IMR-90 (cell line): Measurements from ENCODE around the gene RERE.

Source experiments
- FOS ChIP-seq: fragments of 150-350 bp; IDR thresholded peaks from 2 replicates; pipeline ENCODE4 v1.6.1; 2016; ENCODE audit warnings: low read depth, low read length
- MAFK ChIP-seq: IDR thresholded peaks from 2 replicates; pipeline ENCODE4 v1.6.1; 2012; ENCODE audit warnings: low read depth, low read length, improper control_type of control experiment
- MAZ ChIP-seq: IDR thresholded peaks from 2 replicates; pipeline ENCODE4 v1.6.1; 2012; ENCODE audit warnings: low read depth, mild to moderate bottlenecking, low read length, improper control_type of control experiment, moderate library complexity, borderline replicate concordance
- POLR2A ChIP-seq: IDR thresholded peaks from 2 replicates; pipeline ENCODE4 v1.6.1; 2012; ENCODE audit warnings: mild to moderate bottlenecking, low read depth, low read length
- TF ChIP-seq, protein P1 (sequence below): fragments of 150-350 bp; IDR thresholded peaks from 2 replicates; pipeline ENCODE4 v1.6.1; 2016; ENCODE audit warnings: low read depth, mild to moderate bottlenecking, low read length, moderate library complexity, borderline replicate concordance
- TF ChIP-seq, protein P2 (sequence below): conservative IDR thresholded peaks from 2 replicates; pipeline ENCODE4 v1.5.1; 2012; ENCODE audit warnings: mild to moderate bottlenecking, low read depth, low read length, improper control_type of control experiment
- TF ChIP-seq, protein P3 (sequence below): fragments of 150-350 bp; IDR thresholded peaks from 2 replicates; pipeline ENCODE4 v1.6.1; 2017; ENCODE audit warnings: mild to moderate bottlenecking, antibody characterized with exemption, low read length, low read depth

DNA sequence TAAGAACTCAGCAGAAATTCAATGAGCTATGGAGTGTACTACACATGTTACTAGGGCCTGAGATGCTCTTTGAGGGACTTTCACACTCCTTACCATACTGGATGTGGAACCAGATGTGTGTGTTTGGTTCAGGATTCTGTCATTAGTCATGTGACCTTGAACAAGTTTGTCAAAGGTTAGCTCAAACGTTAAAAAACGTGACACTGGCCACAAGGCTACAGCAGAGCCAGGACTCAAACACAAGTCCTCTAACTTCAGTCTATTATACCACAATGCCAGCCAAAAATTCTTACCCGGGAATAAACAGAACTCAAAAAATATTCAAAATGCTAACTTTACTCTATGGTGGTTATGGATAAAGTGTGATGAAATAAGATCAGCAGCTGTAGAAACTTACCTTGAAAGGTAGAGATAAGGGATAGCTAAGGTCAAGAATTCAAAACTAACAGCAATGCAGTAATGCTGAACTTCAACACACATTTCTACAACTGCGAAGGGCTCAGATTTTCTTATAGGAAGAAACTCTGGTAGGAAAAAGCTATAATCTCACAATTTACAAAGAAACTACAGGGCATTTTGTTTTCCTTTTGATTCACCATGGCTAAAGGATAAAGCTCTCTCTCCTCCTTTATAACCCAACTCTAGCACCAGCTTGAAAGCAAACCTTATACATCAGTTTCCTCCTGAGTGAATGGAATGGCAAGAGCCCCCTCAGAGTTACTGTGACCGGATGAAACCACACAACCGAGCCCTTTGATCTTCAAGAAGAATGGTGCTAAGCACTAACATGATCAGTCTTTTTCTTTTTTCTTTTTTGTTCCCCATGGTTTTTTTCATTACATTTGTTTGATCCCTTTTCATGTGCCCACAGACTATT is 265.6 kb downstream of the RERE start:
- TF ChIP-seq, protein P1, sequence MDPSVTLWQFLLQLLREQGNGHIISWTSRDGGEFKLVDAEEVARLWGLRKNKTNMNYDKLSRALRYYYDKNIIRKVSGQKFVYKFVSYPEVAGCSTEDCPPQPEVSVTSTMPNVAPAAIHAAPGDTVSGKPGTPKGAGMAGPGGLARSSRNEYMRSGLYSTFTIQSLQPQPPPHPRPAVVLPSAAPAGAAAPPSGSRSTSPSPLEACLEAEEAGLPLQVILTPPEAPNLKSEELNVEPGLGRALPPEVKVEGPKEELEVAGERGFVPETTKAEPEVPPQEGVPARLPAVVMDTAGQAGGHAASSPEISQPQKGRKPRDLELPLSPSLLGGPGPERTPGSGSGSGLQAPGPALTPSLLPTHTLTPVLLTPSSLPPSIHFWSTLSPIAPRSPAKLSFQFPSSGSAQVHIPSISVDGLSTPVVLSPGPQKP, result no peak
- TF ChIP-seq, protein P2, sequence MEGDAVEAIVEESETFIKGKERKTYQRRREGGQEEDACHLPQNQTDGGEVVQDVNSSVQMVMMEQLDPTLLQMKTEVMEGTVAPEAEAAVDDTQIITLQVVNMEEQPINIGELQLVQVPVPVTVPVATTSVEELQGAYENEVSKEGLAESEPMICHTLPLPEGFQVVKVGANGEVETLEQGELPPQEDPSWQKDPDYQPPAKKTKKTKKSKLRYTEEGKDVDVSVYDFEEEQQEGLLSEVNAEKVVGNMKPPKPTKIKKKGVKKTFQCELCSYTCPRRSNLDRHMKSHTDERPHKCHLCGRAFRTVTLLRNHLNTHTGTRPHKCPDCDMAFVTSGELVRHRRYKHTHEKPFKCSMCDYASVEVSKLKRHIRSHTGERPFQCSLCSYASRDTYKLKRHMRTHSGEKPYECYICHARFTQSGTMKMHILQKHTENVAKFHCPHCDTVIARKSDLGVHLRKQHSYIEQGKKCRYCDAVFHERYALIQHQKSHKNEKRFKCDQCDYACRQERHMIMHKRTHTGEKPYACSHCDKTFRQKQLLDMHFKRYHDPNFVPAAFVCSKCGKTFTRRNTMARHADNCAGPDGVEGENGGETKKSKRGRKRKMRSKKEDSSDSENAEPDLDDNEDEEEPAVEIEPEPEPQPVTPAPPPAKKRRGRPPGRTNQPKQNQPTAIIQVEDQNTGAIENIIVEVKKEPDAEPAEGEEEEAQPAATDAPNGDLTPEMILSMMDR, result no peak
- TF ChIP-seq MAZ, result no peak
- no peak for TF ChIP-seq MAFK
- TF ChIP-seq POLR2A, result no peak
- TF ChIP-seq, protein P3, sequence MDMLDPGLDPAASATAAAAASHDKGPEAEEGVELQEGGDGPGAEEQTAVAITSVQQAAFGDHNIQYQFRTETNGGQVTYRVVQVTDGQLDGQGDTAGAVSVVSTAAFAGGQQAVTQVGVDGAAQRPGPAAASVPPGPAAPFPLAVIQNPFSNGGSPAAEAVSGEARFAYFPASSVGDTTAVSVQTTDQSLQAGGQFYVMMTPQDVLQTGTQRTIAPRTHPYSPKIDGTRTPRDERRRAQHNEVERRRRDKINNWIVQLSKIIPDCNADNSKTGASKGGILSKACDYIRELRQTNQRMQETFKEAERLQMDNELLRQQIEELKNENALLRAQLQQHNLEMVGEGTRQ, result 0 out of 2 replicates have a peak, but pooled peaks have one; percentile 3
- TF ChIP-seq FOS, result no peak
